GM12878 (cell line): ENCODE data around the gene TP53I11. TPM values are rescaled to one million over a fixed set of nuclear protein-coding genes. Genes with fewer than 3 reads are reported as not detected.

ENCODE experiments used
- ATAC-seq: fragments of 200-7000 bp; cut with Tn5 transposase; 3 replicates; pipeline ENCODE4 v1.9.1; 2020; ENCODE audit warnings: mild to moderate bottlenecking, moderate library complexity
- BruUV-seq: library from RNA; stranded (reverse); fragments of 400-500 nt; replicated peaks from 2 replicates; lab custom pipeline; 2021; lab: Mats Ljungman, UMichigan
- CTCF ChIA-PET: fragments of 300-600 bp; sonication (Branson Sonifier 250); formaldehyde crosslinking; extraction: SDS; loops from one replicate; lab custom pipeline; 2021; ENCODE audit warnings: inconsistent platforms; lab: Yijun Ruan, JAX
- POLR2A ChIA-PET: fragments of 350-600 bp; formaldehyde crosslinking; extraction: SDS; loops from one replicate; lab custom pipeline; 2021; ENCODE audit warnings: inconsistent platforms; lab: Charles Lee
- RAD21 ChIA-PET: fragments of 300-600 bp; sonication (Branson Sonifier 250); formaldehyde crosslinking; loops from one replicate; lab custom pipeline; 2023; ENCODE audit warnings: antibody characterized with exemption; ENCODE audit not compliant: unreplicated experiment; lab: Charles Lee
- SMC1A ChIA-PET: fragments of 300-600 bp; sonication (Branson Sonifier 250); formaldehyde crosslinking; loops from one replicate; lab custom pipeline; 2023; ENCODE audit not compliant: unreplicated experiment, uncharacterized antibody; lab: Charles Lee
- DNase-seq: peaks from one replicate; pipeline ENCODE4 v3.0.0-alpha.2; 2011; ENCODE audit warnings: low read depth, low spot score
- FAIRE-seq: peaks from 3 replicates; lab custom pipeline; 2011; peaks lifted over from hg19 to GRCh38; lab: Jason Lieb, UNC
- H2AFZ ChIP-seq: 2 replicates; pipeline ENCODE4 v1.6.0; 2011; ENCODE audit warnings: low read depth, low read length, control low read depth; ENCODE audit not compliant: control insufficient read depth
- H3K27ac ChIP-seq: 2 replicates; pipeline ENCODE4 v1.5.1; 2011; ENCODE audit warnings: control low read depth; ENCODE audit not compliant: control insufficient read depth, insufficient read depth
- H3K27me3 ChIP-seq, 2 experiments: replicated peaks in 1 of 2; 2 replicates each; pipeline versions ENCODE4 v1.6.0 to v1.6.1; 2011; ENCODE audit warnings: low read length in 1 of 2; ENCODE audit not compliant: control insufficient read depth in 2 of 2, insufficient read depth in 2 of 2
- H3K36me3 ChIP-seq, 2 experiments: 2 replicates each; pipeline ENCODE4 v1.5.1; 2011; ENCODE audit warnings: low read length in 1 of 2; ENCODE audit not compliant: control insufficient read depth in 2 of 2, insufficient read depth in 2 of 2
- H3K4me1 ChIP-seq: 2 replicates; pipeline ENCODE4 v1.6.1; 2011; ENCODE audit warnings: mild to moderate bottlenecking, low read length, moderate library complexity, mixed read lengths; ENCODE audit not compliant: control insufficient read depth, insufficient read depth
- H3K4me2 ChIP-seq: 2 replicates; pipeline ENCODE4 v1.6.0; 2011; ENCODE audit warnings: control low read depth; ENCODE audit not compliant: control insufficient read depth, insufficient read depth
- H3K4me3 ChIP-seq: fragments of 200-600 bp; sonication (generic); 2 replicates; pipeline ENCODE4 v1.5.1; 2016
- H3K79me2 ChIP-seq: 2 replicates; pipeline ENCODE4 v1.6.0; 2011; ENCODE audit warnings: low read length; ENCODE audit not compliant: control insufficient read depth, insufficient read depth
- H3K9ac ChIP-seq: 2 replicates; pipeline ENCODE4 v1.8.0; 2011; ENCODE audit warnings: low read length, control low read depth, mixed read lengths; ENCODE audit not compliant: control insufficient read depth, insufficient read depth
- H3K9me3 ChIP-seq: replicated peaks from 3 replicates; pipeline ENCODE4 v1.5.1; 2011; ENCODE audit warnings: mild to moderate bottlenecking, low read length; ENCODE audit not compliant: control insufficient read depth, insufficient read depth
- H4K20me1 ChIP-seq: 2 replicates; pipeline ENCODE4 v1.6.0; 2011; ENCODE audit not compliant: control insufficient read depth, insufficient read depth
- ATF3 ChIP-seq: IDR thresholded peaks from 2 replicates; pipeline ENCODE4 v1.6.1; 2011; ENCODE audit warnings: low read depth, mild to moderate bottlenecking, low read length, moderate library complexity, borderline replicate concordance; ENCODE audit errors: extremely low read depth
- EZH2 ChIP-seq: IDR thresholded peaks from 2 replicates; pipeline ENCODE4 v1.6.1; 2012; ENCODE audit warnings: low read depth, mild to moderate bottlenecking, control low read depth, inconsistent platforms, low read length, borderline replicate concordance; ENCODE audit not compliant: control insufficient read depth
- FOXM1 ChIP-seq: IDR thresholded peaks from 2 replicates; pipeline ENCODE4 v1.6.1; 2012; ENCODE audit warnings: low read depth, mild to moderate bottlenecking, inconsistent platforms, low read length, moderate library complexity
- NFXL1 ChIP-seq: fragments of 450-650 bp; IDR thresholded peaks from 2 replicates; pipeline ENCODE4 v1.6.1; 2017; ENCODE audit warnings: antibody characterized with exemption, mild to moderate bottlenecking, borderline replicate concordance
- NFYA ChIP-seq: IDR thresholded peaks from 2 replicates; pipeline ENCODE4 v1.6.1; 2011; ENCODE audit warnings: low read depth, mild to moderate bottlenecking, low read length, improper control_type of control experiment, borderline replicate concordance
- NKRF ChIP-seq: fragments of 450-650 bp; conservative IDR thresholded peaks from 2 replicates; pipeline ENCODE4 v1.6.1; 2017; ENCODE audit warnings: mild to moderate bottlenecking, moderate library complexity
- PAX5 ChIP-seq: IDR thresholded peaks from 2 replicates; pipeline ENCODE4 v1.6.1; 2011; ENCODE audit warnings: low read depth, low read length, borderline replicate concordance
- POLR2AphosphoS2 ChIP-seq: IDR thresholded peaks from 2 replicates; pipeline ENCODE4 v1.6.1; 2011; ENCODE audit warnings: low read depth, mild to moderate bottlenecking, low read length, improper control_type of control experiment, moderate library complexity
- SKIL ChIP-seq: fragments of 450-650 bp; IDR thresholded peaks from 2 replicates; pipeline ENCODE4 v1.6.1; 2017; ENCODE audit warnings: mild to moderate bottlenecking, low read depth, inconsistent platforms; ENCODE audit not compliant: poor library complexity, severe bottlenecking
- SMC3 ChIP-seq: IDR thresholded peaks from 2 replicates; pipeline ENCODE4 v1.6.1; 2011; ENCODE audit warnings: low read length, improper control_type of control experiment, borderline replicate concordance
- ZNF24 ChIP-seq: fragments of 450-650 bp; IDR thresholded peaks from 2 replicates; pipeline ENCODE4 v1.6.1; 2017; ENCODE audit warnings: antibody characterized with exemption, mild to moderate bottlenecking
- WGBS: methylation state at CpG from one replicate; pipeline ENCODE4 v1.1.6; 2016; ENCODE audit warnings: low lambda C conversion rate; ENCODE audit not compliant: insufficient replicate concordance, insufficient coverage; ENCODE audit errors: missing lambda C conversion rate; 5-methylcytosine and 5-hydroxymethylcytosine counted together
- in situ Hi-C: fragments of 300-500 bp; cut with MboI; formaldehyde crosslinking; loops from 9 replicates; pipeline ENCODE4 v1.14.3; 2018; ENCODE audit warnings: mixed read lengths
- intact Hi-C: fragments of 100-400 bp; cut with micrococcal nuclease; formaldehyde crosslinking; loops from one replicate; pipeline ENCODE4 v1.14.2; 2022; ENCODE audit not compliant: unreplicated experiment
- polyA plus RNA-seq, 11 experiments: library from polyadenylated mRNA; depleted of rRNA in 4 of 11; unstranded in 6 of 11; stranded (reverse) in 5 of 11; fragments of >200 nt; fragmentation: Nextera tagmentation in 4 of 11; fragmentation: Illumina TruSeq in 1 of 11; extraction: Ambion mirVana in 4 of 11; extraction: Trizol in 1 of 11; gene quantifications; 1 replicate in 1 of 11; 2 replicates in 10 of 11; pipeline versions ENCODE4 v1.2.1 to v1.2.3, GENCODE V29; 2011 to 2016; ENCODE audit warnings: inconsistent platforms in 2 of 11, missing spikeins in 2 of 11, low read depth in 1 of 11
- total RNA-seq, 4 experiments: library from RNA; depleted of rRNA in 3 of 4; stranded (reverse); fragments of >200 nt in 3 of 4; fragmentation: Illumina TruSeq in 1 of 4; extraction: Trizol in 1 of 4; gene quantifications; 2 replicates each; pipeline versions ENCODE4 v1.2.1 to v1.2.3, GENCODE V29; 2013 to 2021

The TP53I11 gene
- total and polyA plus RNA-seq, 10 of the 15 experiments (the other 5 are each of a cell fraction or from before 2014, with no cell fraction given): 0.03 to 0.28 (median 0.17) TPM; not detected in 3

- H3K36me3 ChIP-seq: no peaks in the 10 kb centered on the region
- H3K4me3 ChIP-seq: no peak overlapping the region
- WGBS: 45% methylated on average over 12 of the region's 12 CpGs
- no peaks in the 10 kb centered on the region for H3K79me2 ChIP-seq
- no peak overlapping the region for H3K27ac ChIP-seq
- ChIA-PET RAD21 (interaction anchor here (1.1 kb wide), 1 partner anchor 10 kb away, joined by 3 read pairs; no protein-coding TSS in a partner anchor), POLR2A (no interaction called here), SMC1A (no interaction called here), CTCF (interaction anchor here (1.2 to 2.2 kb wide), 3 partner anchors 10 to 157 kb away, joined by 4 to 9 read pairs (median 6); no protein-coding TSS in a partner anchor)
- in situ Hi-C loops (loop anchor here (25.0 kb wide), 1 partner anchor 391 kb away; no protein-coding TSS in a partner anchor), intact Hi-C loops (no loop called here)
- H3K9ac ChIP-seq: no peak overlapping the region
- DNase-seq: no peak
- 0 out of 2 replicates have a peak, but pooled peaks cover 2% of the 10 kb centered on the region for H4K20me1 ChIP-seq
- H2AFZ ChIP-seq: no peak overlapping the region
- BruUV-seq: no TSS peak
- no peak for ATAC-seq
- no peak for FAIRE-seq
- TF ChIP-seq SKIL: no peak
- H3K9me3 ChIP-seq: peaks cover 2% of the 10 kb centered on the region; the same call in 1 of the 3 replicates
- H3K4me1 ChIP-seq: peaks cover 17% of the 10 kb centered on the region
- H3K27me3 ChIP-seq: peaks cover 0 to 6% of the 10 kb centered on the region in 2 experiments; a peak in 3 of 4 replicates
- no peak overlapping the region for H3K4me2 ChIP-seq
Measured at GRCh38 chr11:44946263-44946662, 4.4 kb downstream of the TP53I11 start.

- ChIA-PET SMC1A (interaction anchor here (1.2 kb wide), 1 partner anchor 133 kb away, joined by 3 read pairs; no protein-coding TSS in a partner anchor), POLR2A (no interaction called here), CTCF (interaction anchor here (1.1 to 2.2 kb wide), 3 partner anchors 9 to 346 kb away, joined by 4 to 9 read pairs (median 9); no protein-coding TSS in a partner anchor), RAD21 (no interaction called here)
- 66% methylated on average over 10 of the region's 11 CpGs for WGBS
- Histone ChIP-seq H3K9me3 (peaks cover 2% of the 10 kb centered on the region; the same call in 1 of the 3 replicates), H3K9ac (no peak overlapping the region), H3K27me3 (peaks cover 0 to 6% of the 10 kb centered on the region in 2 experiments; a peak in 3 of 4 replicates), H3K4me3 (no peak overlapping the region), H3K4me1 (peaks cover 17% of the 10 kb centered on the region), H3K79me2 (no peaks in the 10 kb centered on the region), H3K27ac (no peak overlapping the region), H4K20me1 (0 out of 2 replicates have a peak, but pooled peaks cover 2% of the 10 kb centered on the region), H3K4me2 (no peak overlapping the region), H3K36me3 (no peaks in the 10 kb centered on the region), H2AFZ (no peak overlapping the region)
- intact Hi-C loops (no loop called here), in situ Hi-C loops (loop anchor here (25.0 kb wide), 1 partner anchor 392 kb away; no protein-coding TSS in a partner anchor)
- TF ChIP-seq NKRF: no peak
- no peak for TF ChIP-seq POLR2AphosphoS2
- TF ChIP-seq PAX5: no peak
- TF ChIP-seq ATF3: no peak
- no peak for TF ChIP-seq EZH2
- TF ChIP-seq ZNF24: no peak
- no peak for TF ChIP-seq SMC3
- TF ChIP-seq NFYA: no peak
- TF ChIP-seq FOXM1: no peak
- TF ChIP-seq NFXL1: no peak
- FAIRE-seq (no peak), ATAC-seq (no peak), DNase-seq (no peak)
- BruUV-seq: no TSS peak
Measured at GRCh38 chr11:44945666-44946065, 5.0 kb downstream of the TP53I11 start.
